Transverse colon (tissue), 4 donors: ENCODE measurements around the gene EMC9. TPM values are rescaled to one million over a fixed set of nuclear protein-coding genes. Genes with fewer than 3 reads are reported as not detected.

Experiments used
- DNase-seq: peaks from one replicate; pipeline ENCODE4 v3.0.0-alpha.2; 2019
- H3K27ac ChIP-seq, 4 donors: fragments of 200-600 bp; sonication (generic); 2 replicates each; pipeline ENCODE4 v1.5.1; 2016 to 2018; ENCODE audit warnings: inconsistent platforms in 4 of 4
- H3K27me3 ChIP-seq: fragments of 200-600 bp; sonication (generic); 2 replicates; pipeline ENCODE4 v1.5.1; 2017; ENCODE audit warnings: inconsistent platforms
- H3K36me3 ChIP-seq, 4 donors: fragments of 200-600 bp; sonication (generic); 2 replicates each; pipeline ENCODE4 v1.5.1; 2017 to 2019; ENCODE audit warnings: inconsistent platforms in 4 of 4
- H3K4me1 ChIP-seq, 4 donors: fragments of 200-600 bp; sonication (generic); 2 replicates each; pipeline ENCODE4 v1.5.1; 2017 to 2020; ENCODE audit warnings: inconsistent platforms in 4 of 4
- H3K4me3 ChIP-seq, 4 donors: fragments of 200-600 bp; sonication (generic); 1 replicate in 1 of 4; 2 replicates in 3 of 4; pipeline versions ENCODE4 v1.5.1 to v1.6.1; 2017 to 2019; ENCODE audit warnings: inconsistent platforms in 4 of 4
- H3K9me3 ChIP-seq, 2 donors: fragments of 200-600 bp; sonication (generic); 2 replicates each; pipeline ENCODE4 v1.5.1; 2017 to 2019; ENCODE audit warnings: inconsistent platforms in 2 of 2
- CTCF ChIP-seq, 5 experiments: fragments of 200-600 bp in 3 of 5; fragments of 450-650 bp in 2 of 5; sonication (generic) in 3 of 5; IDR thresholded peaks; 1 replicate in 2 of 5; 2 replicates in 3 of 5; pipeline ENCODE4 v1.5.1; 2016 to 2017; ENCODE audit warnings: antibody characterized with exemption in 5 of 5, inconsistent platforms in 3 of 5, mild to moderate bottlenecking in 2 of 5, moderate library complexity in 1 of 5
- EP300 ChIP-seq: sonication (generic); formaldehyde crosslinking; IDR thresholded peaks from one replicate; pipeline ENCODE4 v1.6.1; 2017; ENCODE audit warnings: antibody characterized with exemption, low read depth
- POLR2A ChIP-seq: fragments of 450-650 bp; IDR thresholded peaks from one replicate; pipeline ENCODE4 v1.6.1; 2016; ENCODE audit warnings: antibody characterized with exemption, mild to moderate bottlenecking, moderate library complexity
- POLR2AphosphoS5 ChIP-seq, 3 donors: sonication (generic); formaldehyde crosslinking; IDR thresholded peaks; one replicate each; pipeline ENCODE4 v1.6.1; 2016; ENCODE audit warnings: antibody characterized with exemption in 3 of 3
- WGBS, 2 donors: methylation state at CpG; one replicate each; pipeline ENCODE4 v1.1.5; 2018; ENCODE audit warnings: low coverage in 1 of 2; 5-methylcytosine and 5-hydroxymethylcytosine counted together
- in situ Hi-C, 4 donors: fragments of 200-750 bp; cut with MboI; loops; one replicate each; pipeline versions ENCODE4 v1.15.0 to v1.15.1; 2017; ENCODE audit warnings: low sequenced_read_pairs in 3 of 4, low pct_ligation_motif_present in 1 of 4, low pct_unique_long_range_greater_than_20kb in 1 of 4
- intact Hi-C: fragments of 100-400 bp; cut with DNase I; formaldehyde crosslinking; loops from one replicate; pipeline ENCODE4 v1.15.1; 2023; ENCODE audit warnings: low total_unique reads
- total RNA-seq, 4 donors: library from RNA; depleted of rRNA; stranded (reverse); fragments of >200 nt; gene quantifications; one replicate each; pipeline ENCODE4 v1.1.0, GENCODE V29; 2016

Gene EMC9
- total RNA-seq, 4 donors from 2014 or later, result 2.2 to 15.4 (median 12.3) TPM; not detected in 1

- no peak for DNase-seq
- in situ Hi-C loops (no loop called here), intact Hi-C loops (no loop called here)
- Histone ChIP-seq H3K27ac (no peak overlapping the region), H3K4me1 (peaks cover 5 to 11% (median 6%) of the 10 kb centered on the region in 4 donors), H3K27me3 (no peaks in the 10 kb centered on the region), H3K4me3 (no peak overlapping the region), H3K9me3 (no peaks in the 10 kb centered on the region), H3K36me3 (peaks cover 0 to 18% (median 7%) of the 10 kb centered on the region in 4 donors)
- 95 to 97% methylated on average over 4 to 14 of the region's 14 CpGs for WGBS, 2 donors
- TF ChIP-seq POLR2A (no peak), POLR2AphosphoS5 (IDR thresholded peaks at IDR 0.05) (no peak), CTCF (IDR thresholded peaks at IDR 0.05) (no peak), EP300 (no peak)
Measured at GRCh38 chr14:24177891-24178290, 36.5 kb upstream of the EMC9 start.

GRCh38 chr14:24177041-24177825 is 35.8 kb upstream of the EMC9 start:
- Histone ChIP-seq H3K27ac (no peak overlapping the region), H3K9me3 (no peaks in the 10 kb centered on the region), H3K27me3 (no peaks in the 10 kb centered on the region), H3K4me3 (no peak overlapping the region), H3K36me3 (peaks cover 0 to 18% (median 7%) of the 10 kb centered on the region in 4 donors), H3K4me1 (peaks cover 5 to 11% (median 6%) of the 10 kb centered on the region in 4 donors)
- no peak for DNase-seq
- in situ Hi-C loops (no loop called here), intact Hi-C loops (no loop called here)
- no peak for TF ChIP-seq CTCF (IDR thresholded peaks at IDR 0.05)
- TF ChIP-seq EP300, result no peak
- TF ChIP-seq POLR2AphosphoS5 (IDR thresholded peaks at IDR 0.05), result no peak
- no peak for TF ChIP-seq POLR2A
- 92% methylated on average over 11 of the region's 12 CpGs; no CpG with 5 or more reads in 1 of the 2 donors for WGBS, 2 donors

GRCh38 chr14:24176599-24176998 is 35.2 kb upstream of the EMC9 start:
- Histone ChIP-seq H3K27ac (no peak overlapping the region), H3K9me3 (no peaks in the 10 kb centered on the region), H3K4me1 (peaks cover 5 to 11% (median 6%) of the 10 kb centered on the region in 4 donors), H3K27me3 (no peaks in the 10 kb centered on the region), H3K4me3 (no peak overlapping the region), H3K36me3 (peaks cover 0 to 18% (median 7%) of the 10 kb centered on the region in 4 donors)
- in situ Hi-C loops (no loop called here), intact Hi-C loops (no loop called here)
- DNase-seq, result no peak
- 99% methylated on average over 5 of the region's 5 CpGs; no CpG with 5 or more reads in 1 of the 2 donors for WGBS, 2 donors
- no peak for TF ChIP-seq POLR2AphosphoS5 (IDR thresholded peaks at IDR 0.05)

DNA sequence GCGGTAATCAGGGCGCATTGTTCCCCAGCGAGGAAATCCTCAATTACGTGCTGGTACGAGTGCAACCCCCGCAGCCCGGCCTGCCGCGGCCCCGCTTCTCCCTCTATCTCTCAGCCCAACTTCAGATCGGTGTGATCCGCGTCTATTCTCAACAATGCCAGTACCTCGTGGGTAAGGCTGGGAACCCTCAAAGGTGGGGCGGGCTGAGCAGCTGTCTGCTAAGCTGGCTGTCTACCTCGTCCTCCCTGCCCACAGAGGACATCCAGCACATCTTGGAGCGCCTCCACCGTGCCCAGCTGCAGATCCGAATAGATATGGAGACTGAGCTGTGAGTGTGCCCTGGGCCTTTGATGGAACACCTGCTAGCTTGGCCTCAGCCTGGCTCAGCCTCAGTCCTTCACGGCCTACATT is 31.5 kb upstream of the EMC9 start:
- Histone ChIP-seq H3K9me3 (no peaks in the 10 kb centered on the region), H3K36me3 (peaks cover 0 to 13% (median 3%) of the 10 kb centered on the region in 4 donors), H3K4me1 (peaks cover 0 to 7% (median 4%) of the 10 kb centered on the region in 4 donors), H3K27me3 (no peaks in the 10 kb centered on the region), H3K4me3 (no peak overlapping the region), H3K27ac (peak overlapping the region in 1 of 4 donors; percentile 70)
- TF ChIP-seq EP300 (no peak), POLR2A (no peak), POLR2AphosphoS5 (IDR thresholded peaks at IDR 0.05) (no peak), CTCF (IDR thresholded peaks at IDR 0.05) (no peak)
- no peak for DNase-seq
- in situ Hi-C loops, result no loop called here
- 92 to 95% methylated on average over 14 to 20 of the region's 20 CpGs for WGBS, 2 donors
- intact Hi-C loops, result no loop called here
